ENCODE measurements around the gene FMN2.

GRCh38 chr1:240134596-240134995, 42.9 kb downstream of the FMN2 start:
- TF ChIP-seq, protein P1, sequence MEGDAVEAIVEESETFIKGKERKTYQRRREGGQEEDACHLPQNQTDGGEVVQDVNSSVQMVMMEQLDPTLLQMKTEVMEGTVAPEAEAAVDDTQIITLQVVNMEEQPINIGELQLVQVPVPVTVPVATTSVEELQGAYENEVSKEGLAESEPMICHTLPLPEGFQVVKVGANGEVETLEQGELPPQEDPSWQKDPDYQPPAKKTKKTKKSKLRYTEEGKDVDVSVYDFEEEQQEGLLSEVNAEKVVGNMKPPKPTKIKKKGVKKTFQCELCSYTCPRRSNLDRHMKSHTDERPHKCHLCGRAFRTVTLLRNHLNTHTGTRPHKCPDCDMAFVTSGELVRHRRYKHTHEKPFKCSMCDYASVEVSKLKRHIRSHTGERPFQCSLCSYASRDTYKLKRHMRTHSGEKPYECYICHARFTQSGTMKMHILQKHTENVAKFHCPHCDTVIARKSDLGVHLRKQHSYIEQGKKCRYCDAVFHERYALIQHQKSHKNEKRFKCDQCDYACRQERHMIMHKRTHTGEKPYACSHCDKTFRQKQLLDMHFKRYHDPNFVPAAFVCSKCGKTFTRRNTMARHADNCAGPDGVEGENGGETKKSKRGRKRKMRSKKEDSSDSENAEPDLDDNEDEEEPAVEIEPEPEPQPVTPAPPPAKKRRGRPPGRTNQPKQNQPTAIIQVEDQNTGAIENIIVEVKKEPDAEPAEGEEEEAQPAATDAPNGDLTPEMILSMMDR (IDR thresholded peaks at IDR 0.05): no peak
- no peak for TF ChIP-seq ZFX (IDR thresholded peaks at IDR 0.05; ENCODE audit: borderline replicate concordance)
